Ishikawa (cell line): ENCODE data around the gene CACNA2D4.

Experiments used
- CREB1 ChIP-seq: IDR thresholded peaks from 2 replicates; pipeline ENCODE4 v1.6.1; 2012; ENCODE audit warnings: low read depth
- EP300 ChIP-seq: IDR thresholded peaks from 2 replicates; pipeline ENCODE4 v1.6.1; 2012; ENCODE audit warnings: borderline replicate concordance
- RAD21 ChIP-seq: IDR thresholded peaks from 2 replicates; pipeline ENCODE4 v1.6.1; 2012; ENCODE audit warnings: low read depth
- REST ChIP-seq: IDR thresholded peaks from 2 replicates; pipeline ENCODE4 v1.6.1; 2012; ENCODE audit warnings: low read depth, mild to moderate bottlenecking

GRCh38 chr12:1853716-1854115 is 64.7 kb downstream of the CACNA2D4 start:
- TF ChIP-seq REST (no peak), CREB1 (no peak), EP300 (no peak), RAD21 (no peak)
